ENCODE data around the gene SOHLH1.

SOHLH1 gene

DNA sequence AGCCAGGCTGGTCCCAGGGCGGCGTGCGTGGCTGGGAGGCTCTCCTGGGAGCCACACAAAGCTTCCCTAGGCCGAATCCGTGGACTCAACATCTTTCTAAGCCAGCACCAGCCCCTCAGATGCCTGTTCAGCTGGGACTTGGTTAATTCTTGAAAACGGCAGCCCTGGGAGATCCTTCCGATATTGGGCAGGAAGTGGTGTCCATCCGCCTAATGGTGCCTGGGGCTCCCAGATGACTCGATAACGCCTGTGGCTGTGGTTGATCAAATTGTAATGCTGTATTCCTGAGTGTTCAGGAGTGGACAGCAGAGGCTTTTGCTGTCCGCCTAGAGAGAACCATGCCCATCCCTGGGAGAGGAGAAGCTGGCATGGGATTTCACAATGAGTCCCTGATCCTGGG lies 16.8 kb upstream of the SOHLH1 start:
- Mint-ChIP-seq H3K27ac (no peak overlapping the region), H3K36me3 (no peaks in the 10 kb centered on the region), H3K9me3 (no peaks in the 10 kb centered on the region), H3K4me3 (no peak overlapping the region), H3K4me1 (no peaks in the 10 kb centered on the region), H3K27me3 (peaks cover 75% of the 10 kb centered on the region)
- ATAC-seq = no peak

GRCh38 chr9:135715056-135715595 lies 15.8 kb upstream of the SOHLH1 start:
- Mint-ChIP-seq H3K9me3 (no peaks in the 10 kb centered on the region), H3K4me1 (no peaks in the 10 kb centered on the region), H3K4me3 (no peak overlapping the region), H3K27me3 (peaks cover 66% of the 10 kb centered on the region), H3K27ac (no peak overlapping the region), H3K36me3 (no peaks in the 10 kb centered on the region)
- ATAC-seq = no peak

DNA sequence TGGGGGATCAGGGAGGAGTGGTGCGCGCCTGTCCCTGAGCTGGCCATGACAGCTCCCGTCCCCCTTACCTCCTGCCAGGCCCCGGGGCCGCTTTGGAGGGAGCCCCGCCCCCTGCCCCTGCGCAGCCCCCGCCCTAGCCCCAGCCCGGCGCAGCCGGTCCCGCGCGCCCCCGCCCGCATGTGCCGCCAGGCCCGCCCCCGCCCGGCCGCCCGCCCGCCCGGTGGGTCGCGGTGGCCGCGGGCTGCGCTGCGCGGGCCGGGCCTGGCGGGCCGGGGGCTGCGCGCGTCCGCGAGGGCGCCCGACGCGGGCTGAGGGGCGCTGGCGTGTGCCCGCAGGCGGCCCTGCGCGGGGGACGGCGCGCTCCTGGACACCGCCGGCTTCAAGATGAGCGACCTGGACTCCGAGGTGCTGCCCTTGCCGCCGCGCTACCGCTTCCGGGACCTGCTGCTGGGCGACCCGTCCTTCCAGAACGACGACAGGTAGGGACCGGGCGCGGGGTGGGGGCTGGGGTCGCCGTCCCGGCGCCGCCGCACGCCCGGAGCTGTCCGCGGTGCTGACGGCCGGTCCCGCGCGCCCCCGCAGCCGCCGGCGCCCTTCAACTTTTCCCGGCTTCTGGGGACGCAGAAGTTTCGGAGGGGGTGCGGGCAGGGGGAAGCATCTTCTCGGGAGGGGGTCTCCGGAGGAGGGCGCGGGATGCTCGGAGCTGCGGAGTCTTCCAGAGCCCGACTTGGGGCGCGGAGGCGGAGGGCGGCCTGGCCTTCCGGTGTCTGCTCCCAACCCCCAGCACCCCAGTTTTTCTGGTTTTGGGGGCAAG lies 15.2 kb upstream of the SOHLH1 start:
- Mint-ChIP-seq H3K4me3 (no peak overlapping the region), H3K36me3 (no peaks in the 10 kb centered on the region), H3K9me3 (no peaks in the 10 kb centered on the region), H3K27ac (no peak overlapping the region), H3K27me3 (peaks cover 63% of the 10 kb centered on the region), H3K4me1 (no peaks in the 10 kb centered on the region)
- ATAC-seq = no peak

GRCh38 chr9:135712613-135713295 lies 13.5 kb upstream of the SOHLH1 start:
- Mint-ChIP-seq H3K36me3 (no peaks in the 10 kb centered on the region), H3K27ac (no peak overlapping the region), H3K4me1 (no peaks in the 10 kb centered on the region), H3K4me3 (no peak overlapping the region), H3K9me3 (no peaks in the 10 kb centered on the region), H3K27me3 (peaks cover 53% of the 10 kb centered on the region)
- ATAC-seq = no peak

DNA sequence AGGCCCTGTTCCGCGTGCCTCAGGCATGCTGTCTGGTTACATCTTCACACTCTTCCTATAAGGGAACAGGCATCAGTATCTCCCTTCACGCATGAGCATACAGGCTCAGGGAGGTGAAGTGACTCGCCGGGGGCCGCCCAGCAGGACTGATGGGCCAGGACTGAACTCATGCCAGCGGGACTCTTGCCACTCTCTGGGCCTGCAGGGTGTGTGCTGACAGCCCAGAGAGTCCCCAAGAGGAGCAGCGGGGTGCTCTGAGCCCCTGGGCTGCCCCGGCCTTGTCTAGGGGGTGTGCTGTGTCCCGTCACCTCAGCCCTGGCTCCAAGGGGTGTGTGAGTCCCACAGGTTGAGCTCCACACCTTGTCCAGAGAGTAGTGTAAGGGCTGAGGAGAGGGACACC lies 12.6 kb upstream of the SOHLH1 start:
- no peaks in the 10 kb centered on the region for H3K4me1 Mint-ChIP-seq
- H3K27ac Mint-ChIP-seq = no peak overlapping the region
- no peaks in the 10 kb centered on the region for H3K9me3 Mint-ChIP-seq
- H3K27me3 Mint-ChIP-seq = peaks cover 44% of the 10 kb centered on the region
- ATAC-seq = no peak
- no peaks in the 10 kb centered on the region for H3K36me3 Mint-ChIP-seq
- H3K4me3 Mint-ChIP-seq = no peak overlapping the region

GRCh38 chr9:135711391-135711790 lies 12.1 kb upstream of the SOHLH1 start:
- Mint-ChIP-seq H3K4me1 (no peaks in the 10 kb centered on the region), H3K27ac (no peak overlapping the region), H3K36me3 (no peaks in the 10 kb centered on the region), H3K27me3 (peaks cover 39% of the 10 kb centered on the region), H3K4me3 (no peak overlapping the region), H3K9me3 (no peaks in the 10 kb centered on the region)
- ATAC-seq = no peak

GRCh38 chr9:135708164-135708563 lies 8.9 kb upstream of the SOHLH1 start:
- Mint-ChIP-seq H3K27ac (no peak overlapping the region), H3K27me3 (peaks cover 37% of the 10 kb centered on the region), H3K4me3 (no peak overlapping the region), H3K9me3 (no peaks in the 10 kb centered on the region), H3K4me1 (no peaks in the 10 kb centered on the region), H3K36me3 (no peaks in the 10 kb centered on the region)
- ATAC-seq = no peak

GRCh38 chr9:135707252-135708138 lies 8.2 kb upstream of the SOHLH1 start:
- no peak for ATAC-seq
- Mint-ChIP-seq H3K27me3 (peaks cover 39% of the 10 kb centered on the region), H3K4me3 (no peak overlapping the region), H3K9me3 (no peaks in the 10 kb centered on the region), H3K36me3 (no peaks in the 10 kb centered on the region), H3K27ac (no peak overlapping the region), H3K4me1 (no peaks in the 10 kb centered on the region)

- H3K27me3 Mint-ChIP-seq = peaks cover 31% of the 10 kb centered on the region
- H3K4me3 Mint-ChIP-seq = no peak overlapping the region
- H3K27ac Mint-ChIP-seq = no peak overlapping the region
- H3K9me3 Mint-ChIP-seq = no peaks in the 10 kb centered on the region
- H3K4me1 Mint-ChIP-seq = no peaks in the 10 kb centered on the region
- H3K36me3 Mint-ChIP-seq = no peaks in the 10 kb centered on the region
- ATAC-seq = no peak
These were observed 7.0 kb upstream of the SOHLH1 start for GRCh38 chr9:135706288-135706687.

- ATAC-seq = no peak
- Mint-ChIP-seq H3K27me3 (peaks cover 36% of the 10 kb centered on the region), H3K4me1 (no peaks in the 10 kb centered on the region), H3K27ac (no peak overlapping the region), H3K9me3 (no peaks in the 10 kb centered on the region), H3K36me3 (no peaks in the 10 kb centered on the region), H3K4me3 (no peak overlapping the region)
These were observed 6.1 kb upstream of the SOHLH1 start for GRCh38 chr9:135705376-135705775.

- Mint-ChIP-seq H3K4me3 (no peak overlapping the region), H3K27ac (no peak overlapping the region), H3K9me3 (no peaks in the 10 kb centered on the region), H3K4me1 (no peaks in the 10 kb centered on the region), H3K36me3 (no peaks in the 10 kb centered on the region), H3K27me3 (peaks cover 45% of the 10 kb centered on the region)
- no peak for ATAC-seq
These were observed 5.2 kb upstream of the SOHLH1 start for GRCh38 chr9:135704483-135704882.

- no peak for ATAC-seq
- Mint-ChIP-seq H3K4me3 (no peak overlapping the region), H3K9me3 (no peaks in the 10 kb centered on the region), H3K36me3 (no peaks in the 10 kb centered on the region), H3K27ac (no peak overlapping the region), H3K4me1 (no peaks in the 10 kb centered on the region), H3K27me3 (peaks cover 45% of the 10 kb centered on the region)
These were observed 4.4 kb upstream of the SOHLH1 start for GRCh38 chr9:135703726-135704125.

GRCh38 chr9:135701959-135702721 lies 2.9 kb upstream of the SOHLH1 start, which contains the start of gene KCNT1:
Gene KCNT1, plus strand, starts transcription at chr9:135702185. Its CDS starts 74 bp downstream, at chr9:135702259.
- Mint-ChIP-seq H3K36me3 (no peaks in the 10 kb centered on the region), H3K27ac (no peak within 1 kb of the TSS), H3K4me1 (no peaks in the 10 kb centered on the region), H3K4me3 (no peak within 1 kb of the TSS), H3K9me3 (no peaks in the 10 kb centered on the region), H3K27me3 (peaks cover 45% of the 10 kb centered on the region)
- no peak for ATAC-seq

- Mint-ChIP-seq H3K27ac (no peak overlapping the region), H3K9me3 (no peaks in the 10 kb centered on the region), H3K4me3 (no peak overlapping the region), H3K27me3 (peaks cover 45% of the 10 kb centered on the region), H3K36me3 (no peaks in the 10 kb centered on the region), H3K4me1 (no peaks in the 10 kb centered on the region)
- ATAC-seq = no peak
These were observed 2.0 kb upstream of the SOHLH1 start for GRCh38 chr9:135701067-135701958.

Measured in stimulated activated memory B cell treated with anti-CD40 and anti-IgM and Interleukin-4, amounts not matched to agents 10 μg/mL and 1 μg/mL and 100 μg/mL, for 72 hours (primary cell).